ENCODE data around the gene PPME1.

GRCh38 chr11:74141241-74141695, 29.8 kb upstream of the PPME1 start:
- TF ChIP-seq ZNF837 (tag by site-specific recombination; IDR thresholded peaks at IDR 0.05) (no peak), SP2 (tag by site-specific recombination; IDR thresholded peaks at IDR 0.05) (no peak), ZNF274 (IDR thresholded peaks at IDR 0.05; ENCODE audit: low read length) (no peak), ZNF274 (tag by site-specific recombination; IDR thresholded peaks at IDR 0.05; ENCODE audit: borderline replicate concordance) (no peak), ZNF121 (tag by site-specific recombination; IDR thresholded peaks at IDR 0.05) (no peak), ATF2 (tag by site-specific recombination; IDR thresholded peaks at IDR 0.05; ENCODE audit: low read depth) (no peak), ZNF266 (tag by site-specific recombination; IDR thresholded peaks at IDR 0.05; ENCODE audit: low read depth) (no peak), ZNF341 (tag by site-specific recombination; IDR thresholded peaks at IDR 0.05; ENCODE audit: low read depth) (no peak), ZNF23 (tag by site-specific recombination; IDR thresholded peaks at IDR 0.05; ENCODE audit: borderline replicate concordance) (no peak), ZBTB26 (tag by site-specific recombination; optimal IDR thresholded peaks at IDR 0.05) (no peak), TSHZ1 (tag by site-specific recombination; IDR thresholded peaks at IDR 0.05; ENCODE audit: borderline replicate concordance) (no peak)
- TF ChIP-seq, protein P1, sequence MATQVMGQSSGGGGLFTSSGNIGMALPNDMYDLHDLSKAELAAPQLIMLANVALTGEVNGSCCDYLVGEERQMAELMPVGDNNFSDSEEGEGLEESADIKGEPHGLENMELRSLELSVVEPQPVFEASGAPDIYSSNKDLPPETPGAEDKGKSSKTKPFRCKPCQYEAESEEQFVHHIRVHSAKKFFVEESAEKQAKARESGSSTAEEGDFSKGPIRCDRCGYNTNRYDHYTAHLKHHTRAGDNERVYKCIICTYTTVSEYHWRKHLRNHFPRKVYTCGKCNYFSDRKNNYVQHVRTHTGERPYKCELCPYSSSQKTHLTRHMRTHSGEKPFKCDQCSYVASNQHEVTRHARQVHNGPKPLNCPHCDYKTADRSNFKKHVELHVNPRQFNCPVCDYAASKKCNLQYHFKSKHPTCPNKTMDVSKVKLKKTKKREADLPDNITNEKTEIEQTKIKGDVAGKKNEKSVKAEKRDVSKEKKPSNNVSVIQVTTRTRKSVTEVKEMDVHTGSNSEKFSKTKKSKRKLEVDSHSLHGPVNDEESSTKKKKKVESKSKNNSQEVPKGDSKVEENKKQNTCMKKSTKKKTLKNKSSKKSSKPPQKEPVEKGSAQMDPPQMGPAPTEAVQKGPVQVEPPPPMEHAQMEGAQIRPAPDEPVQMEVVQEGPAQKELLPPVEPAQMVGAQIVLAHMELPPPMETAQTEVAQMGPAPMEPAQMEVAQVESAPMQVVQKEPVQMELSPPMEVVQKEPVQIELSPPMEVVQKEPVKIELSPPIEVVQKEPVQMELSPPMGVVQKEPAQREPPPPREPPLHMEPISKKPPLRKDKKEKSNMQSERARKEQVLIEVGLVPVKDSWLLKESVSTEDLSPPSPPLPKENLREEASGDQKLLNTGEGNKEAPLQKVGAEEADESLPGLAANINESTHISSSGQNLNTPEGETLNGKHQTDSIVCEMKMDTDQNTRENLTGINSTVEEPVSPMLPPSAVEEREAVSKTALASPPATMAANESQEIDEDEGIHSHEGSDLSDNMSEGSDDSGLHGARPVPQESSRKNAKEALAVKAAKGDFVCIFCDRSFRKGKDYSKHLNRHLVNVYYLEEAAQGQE (tag by site-specific recombination; IDR thresholded peaks at IDR 0.05), result no peak
- TF ChIP-seq, protein P2, sequence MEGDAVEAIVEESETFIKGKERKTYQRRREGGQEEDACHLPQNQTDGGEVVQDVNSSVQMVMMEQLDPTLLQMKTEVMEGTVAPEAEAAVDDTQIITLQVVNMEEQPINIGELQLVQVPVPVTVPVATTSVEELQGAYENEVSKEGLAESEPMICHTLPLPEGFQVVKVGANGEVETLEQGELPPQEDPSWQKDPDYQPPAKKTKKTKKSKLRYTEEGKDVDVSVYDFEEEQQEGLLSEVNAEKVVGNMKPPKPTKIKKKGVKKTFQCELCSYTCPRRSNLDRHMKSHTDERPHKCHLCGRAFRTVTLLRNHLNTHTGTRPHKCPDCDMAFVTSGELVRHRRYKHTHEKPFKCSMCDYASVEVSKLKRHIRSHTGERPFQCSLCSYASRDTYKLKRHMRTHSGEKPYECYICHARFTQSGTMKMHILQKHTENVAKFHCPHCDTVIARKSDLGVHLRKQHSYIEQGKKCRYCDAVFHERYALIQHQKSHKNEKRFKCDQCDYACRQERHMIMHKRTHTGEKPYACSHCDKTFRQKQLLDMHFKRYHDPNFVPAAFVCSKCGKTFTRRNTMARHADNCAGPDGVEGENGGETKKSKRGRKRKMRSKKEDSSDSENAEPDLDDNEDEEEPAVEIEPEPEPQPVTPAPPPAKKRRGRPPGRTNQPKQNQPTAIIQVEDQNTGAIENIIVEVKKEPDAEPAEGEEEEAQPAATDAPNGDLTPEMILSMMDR (tag by site-specific recombination; IDR thresholded peaks at IDR 0.05), result no peak
- TF ChIP-seq, protein P3, sequence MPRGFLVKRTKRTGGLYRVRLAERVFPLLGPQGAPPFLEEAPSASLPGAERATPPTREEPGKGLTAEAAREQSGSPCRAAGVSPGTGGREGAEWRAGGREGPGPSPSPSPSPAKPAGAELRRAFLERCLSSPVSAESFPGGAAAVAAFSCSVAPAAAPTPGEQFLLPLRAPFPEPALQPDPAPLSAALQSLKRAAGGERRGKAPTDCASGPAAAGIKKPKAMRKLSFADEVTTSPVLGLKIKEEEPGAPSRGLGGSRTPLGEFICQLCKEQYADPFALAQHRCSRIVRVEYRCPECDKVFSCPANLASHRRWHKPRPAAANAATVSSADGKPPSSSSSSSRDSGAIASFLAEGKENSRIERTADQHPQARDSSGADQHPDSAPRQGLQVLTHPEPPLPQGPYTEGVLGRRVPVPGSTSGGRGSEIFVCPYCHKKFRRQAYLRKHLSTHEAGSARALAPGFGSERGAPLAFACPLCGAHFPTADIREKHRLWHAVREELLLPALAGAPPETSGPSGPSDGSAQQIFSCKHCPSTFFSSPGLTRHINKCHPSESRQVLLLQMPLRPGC (tag by site-specific recombination; IDR thresholded peaks at IDR 0.05), result no peak
- TF ChIP-seq, protein P4, sequence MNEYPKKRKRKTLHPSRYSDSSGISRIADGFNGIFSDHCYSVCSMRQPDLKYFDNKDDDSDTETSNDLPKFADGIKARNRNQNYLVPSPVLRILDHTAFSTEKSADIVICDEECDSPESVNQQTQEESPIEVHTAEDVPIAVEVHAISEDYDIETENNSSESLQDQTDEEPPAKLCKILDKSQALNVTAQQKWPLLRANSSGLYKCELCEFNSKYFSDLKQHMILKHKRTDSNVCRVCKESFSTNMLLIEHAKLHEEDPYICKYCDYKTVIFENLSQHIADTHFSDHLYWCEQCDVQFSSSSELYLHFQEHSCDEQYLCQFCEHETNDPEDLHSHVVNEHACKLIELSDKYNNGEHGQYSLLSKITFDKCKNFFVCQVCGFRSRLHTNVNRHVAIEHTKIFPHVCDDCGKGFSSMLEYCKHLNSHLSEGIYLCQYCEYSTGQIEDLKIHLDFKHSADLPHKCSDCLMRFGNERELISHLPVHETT (tag by site-specific recombination; IDR thresholded peaks at IDR 0.05), result no peak
